NOMO-1 treated with dmso at 0.1 percent for 144 hours (cell line): ENCODE data around the gene UBL7.

Experiments used
- DNase-seq: peaks from one replicate; lab custom pipeline; 2025; ENCODE audit not compliant: unreplicated experiment; lab: John Stamatoyannopoulos, UW

The UBL7 gene

GRCh38 chr15:74409225-74409624, 51.7 kb downstream of the UBL7 start:
- no peak for DNase-seq

DNA sequence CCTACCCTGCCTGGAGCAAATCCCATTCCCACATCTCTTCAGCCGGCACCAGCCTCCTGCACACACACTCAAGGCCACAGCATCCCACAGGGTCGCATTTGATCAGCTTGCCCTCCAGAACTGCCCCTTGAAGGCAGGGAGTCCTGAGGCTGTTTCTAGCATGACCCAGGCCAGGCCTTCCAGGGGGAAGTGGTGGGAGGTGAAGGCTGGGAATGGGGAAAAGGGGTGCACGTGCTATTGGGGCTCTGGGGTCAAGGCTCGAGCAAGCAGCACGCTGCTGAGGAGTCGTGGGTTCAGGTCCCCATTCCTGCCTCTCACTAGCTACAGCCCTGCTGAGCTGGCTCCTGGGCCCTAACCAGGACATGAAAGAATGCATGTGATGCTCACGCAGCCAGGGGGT, 52.1 kb downstream of the UBL7 start:
- DNase-seq: no peak

- DNase-seq: no peak
Observed at GRCh38 chr15:74408385-74408784, 52.6 kb downstream of the UBL7 start.

- DNase-seq: no peak
Observed at GRCh38 chr15:74406992-74407705, 53.8 kb downstream of the UBL7 start.

- DNase-seq: no peak
Observed at GRCh38 chr15:74406517-74406916, 54.4 kb downstream of the UBL7 start.

DNA sequence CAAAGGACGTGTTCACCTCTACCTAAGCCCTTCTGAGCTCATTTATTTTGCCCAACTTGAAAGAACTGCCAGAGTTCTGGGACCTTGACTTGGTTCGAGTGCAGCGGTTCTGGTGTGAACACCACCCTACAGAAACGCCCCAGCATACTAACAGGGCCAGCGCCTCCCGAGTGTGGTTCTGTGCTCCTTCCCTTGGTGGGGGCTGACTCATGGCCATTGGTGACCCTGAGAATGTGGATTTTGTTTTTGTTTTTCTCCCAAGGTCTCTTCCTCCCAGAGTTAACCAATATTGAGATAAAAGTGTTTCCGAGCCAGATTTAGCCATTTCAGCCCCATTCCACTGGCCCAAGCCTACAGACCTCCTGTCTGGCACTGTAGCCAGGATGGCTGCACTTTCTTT, 55.1 kb downstream of the UBL7 start:
- DNase-seq: no peak

DNA sequence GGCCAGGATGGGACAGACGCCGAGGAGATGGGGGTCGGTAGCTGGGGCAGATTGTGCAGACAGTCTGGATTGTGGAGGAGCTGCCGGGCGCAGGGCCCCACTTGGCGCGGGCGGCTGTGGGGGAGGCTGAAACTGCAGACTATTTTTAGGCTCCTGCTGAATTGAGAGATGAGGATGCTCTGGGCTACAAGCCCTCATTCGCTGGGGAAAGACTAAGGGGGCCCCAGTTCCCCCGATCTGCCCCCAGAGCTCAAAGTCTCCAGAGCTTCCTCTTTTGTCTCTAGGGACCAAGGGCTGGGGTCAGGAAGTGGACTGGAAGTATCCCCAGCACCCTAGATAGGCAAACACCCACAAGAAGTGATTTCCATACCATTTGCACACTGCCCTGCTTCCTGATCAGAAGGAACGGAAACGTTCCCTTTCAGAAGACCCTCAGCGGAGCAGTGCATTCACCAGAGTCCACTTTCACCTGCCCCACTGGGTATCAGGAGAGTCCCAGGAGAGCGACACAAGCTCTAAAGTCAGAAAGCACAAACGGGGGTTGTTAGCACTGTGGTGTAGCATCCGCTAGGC, 56.9 kb downstream of the UBL7 start:
- DNase-seq: peak; percentile 50

- DNase-seq: no peak
Observed at GRCh38 chr15:74403588-74403919, 57.4 kb downstream of the UBL7 start.

- DNase-seq: peak; percentile 65
Observed at GRCh38 chr15:74402873-74403587, 57.9 kb downstream of the UBL7 start.

DNA sequence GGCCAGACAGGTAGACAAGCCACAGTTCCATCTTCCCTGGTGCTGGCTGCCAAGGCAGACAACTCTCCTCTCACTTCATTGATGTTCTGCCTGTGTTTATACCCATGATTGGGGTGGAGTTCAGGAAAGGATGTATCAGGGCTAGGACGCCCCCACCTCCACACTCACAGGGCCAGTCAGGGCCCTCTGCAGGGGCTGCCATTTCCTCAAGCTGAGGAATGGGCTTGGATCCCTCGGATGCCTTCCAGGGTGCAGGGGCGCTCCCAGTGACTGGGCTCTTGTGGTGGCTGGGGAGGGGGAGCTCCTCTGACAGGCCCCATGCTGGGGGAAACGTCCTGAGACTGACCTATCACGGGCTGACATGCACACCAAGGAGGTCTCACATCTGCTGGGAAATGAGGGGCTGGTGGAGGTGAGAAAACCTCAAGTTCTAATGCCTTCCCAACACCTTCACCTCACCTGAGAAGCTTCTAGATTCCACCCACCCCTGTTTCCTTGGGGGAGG, 58.6 kb downstream of the UBL7 start:
- no peak for DNase-seq

GRCh38 chr15:74400915-74401757, 59.8 kb downstream of the UBL7 start:
- no peak for DNase-seq

GRCh38 chr15:74400313-74400860, 60.6 kb downstream of the UBL7 start:
- DNase-seq: no peak

GRCh38 chr15:74399511-74400312, 61.2 kb downstream of the UBL7 start:
- no peak for DNase-seq

DNA sequence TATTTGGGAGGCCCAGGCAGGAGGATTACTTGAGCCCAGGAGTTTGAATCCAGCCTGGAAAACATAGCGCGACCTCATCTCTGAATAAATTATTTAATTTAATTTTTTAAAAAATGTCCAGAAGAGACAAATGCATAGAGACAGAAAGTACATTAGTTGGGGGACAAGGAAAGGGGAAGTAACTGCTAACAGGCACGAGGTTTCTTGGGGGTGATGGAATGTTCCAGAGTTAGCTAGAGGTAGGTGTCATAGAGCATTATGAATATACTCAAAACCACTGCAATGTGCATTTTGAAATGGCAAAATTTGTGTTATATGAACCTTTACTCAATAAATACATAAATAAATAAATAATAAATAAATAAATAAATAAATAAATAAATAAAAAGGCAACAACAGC, 61.9 kb downstream of the UBL7 start:
- no peak for DNase-seq

DNA sequence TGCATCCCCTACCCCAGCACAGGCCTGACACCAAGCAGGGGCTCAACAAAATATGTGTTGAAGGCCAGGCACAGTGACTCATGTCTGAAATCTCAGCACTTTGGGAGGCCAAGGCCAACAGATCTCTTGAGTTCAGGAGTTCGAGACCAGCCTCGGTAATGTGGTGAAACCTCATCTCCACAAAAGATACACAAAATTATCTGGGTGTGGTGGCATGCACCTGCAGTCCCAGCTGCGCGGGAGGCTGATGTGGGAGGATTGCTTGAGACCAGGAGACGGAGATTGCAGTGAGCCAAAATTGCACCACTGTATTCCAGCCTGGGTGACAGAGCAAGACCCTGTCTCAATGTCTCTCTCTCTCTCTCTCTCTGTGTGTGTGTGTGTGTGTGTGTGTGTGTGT, 62.8 kb downstream of the UBL7 start:
- no peak for DNase-seq

- DNase-seq: peak; percentile 50
Observed at GRCh38 chr15:74397239-74398068, 63.5 kb downstream of the UBL7 start.

- DNase-seq: peak; percentile 45
Observed at GRCh38 chr15:74396445-74397238, 64.3 kb downstream of the UBL7 start.

- no peak for DNase-seq
Observed at GRCh38 chr15:74396146-74396438, 64.9 kb downstream of the UBL7 start.
